Astrocyte (in vitro differentiated cells and primary cell): ENCODE results near the gene KIRREL3.

ENCODE experiments used
- CTCF ChIP-seq: IDR thresholded peaks from 2 replicates; pipeline ENCODE4 v1.5.1; 2011; ENCODE audit warnings: low read depth, mild to moderate bottlenecking, inconsistent platforms, low read length, moderate library complexity; ENCODE audit not compliant: insufficient read depth
- EZH2 ChIP-seq: IDR thresholded peaks from 2 replicates; pipeline ENCODE4 v1.6.1; 2012; ENCODE audit warnings: mild to moderate bottlenecking, low read length, inconsistent platforms; ENCODE audit not compliant: insufficient read depth

DNA sequence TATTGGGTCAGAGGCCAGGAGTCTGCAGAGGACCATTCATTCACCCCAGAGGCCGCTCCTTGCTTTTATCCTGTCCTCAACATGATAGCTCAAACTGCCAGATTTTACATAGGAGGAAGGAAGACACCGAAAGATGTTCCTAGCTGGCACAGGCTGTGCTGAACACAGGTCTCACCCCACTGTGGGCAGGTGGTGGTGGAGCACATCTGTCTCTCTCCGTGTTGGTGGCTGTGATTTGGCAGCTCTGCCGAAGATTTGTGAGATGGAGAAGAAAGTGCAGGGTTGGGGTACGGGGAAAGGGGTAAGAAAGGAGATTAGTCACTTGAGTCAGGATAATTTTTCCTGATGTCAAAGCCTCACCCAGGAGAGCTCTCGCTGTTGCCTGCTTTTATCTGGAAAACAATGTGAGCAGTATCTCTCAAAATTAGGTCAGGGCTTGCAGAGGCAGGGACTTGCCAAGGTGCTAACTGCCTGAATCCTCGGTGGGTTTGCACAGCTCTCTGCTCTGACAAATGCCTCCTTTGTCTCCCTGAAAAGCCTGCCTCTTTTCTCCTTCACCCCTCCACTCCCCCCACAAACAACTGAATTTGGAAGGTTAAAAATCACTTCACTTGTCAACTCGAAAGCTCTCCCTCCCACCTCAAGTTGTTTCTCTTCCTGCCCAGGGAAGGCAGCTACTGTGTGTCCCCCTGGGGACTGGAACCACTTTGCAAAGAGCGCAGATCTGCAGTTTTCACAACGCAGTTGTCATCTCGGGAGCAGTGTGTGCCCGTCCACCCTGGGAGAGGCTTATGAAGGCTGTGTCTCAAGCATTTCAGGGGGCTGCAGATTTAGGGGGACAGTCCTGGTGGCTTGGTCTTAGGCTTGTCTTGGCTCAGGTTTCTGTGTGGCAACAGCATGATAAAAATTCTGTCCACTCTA lies 345.4 kb downstream of the KIRREL3 start:
- TF ChIP-seq EZH2 (no peak), CTCF (no peak)
